K562 (cell line): ENCODE measurements around the gene SLC6A8. TPM values are rescaled to one million over a fixed set of nuclear protein-coding genes. Genes with fewer than 3 reads are reported as not detected.
A peak's percentile ranks its signal among the peaks of the same experiment; 100 is the strongest.

Experiments used
- CBFA2T3 ChIP-seq: fragments of 450-650 bp; IDR thresholded peaks from 2 replicates; pipeline ENCODE4 v1.6.1; 2017
- COPS2 ChIP-seq: fragments of 450-650 bp; conservative IDR thresholded peaks from 2 replicates; pipeline ENCODE4 v1.6.1; 2016; ENCODE audit warnings: mild to moderate bottlenecking, moderate library complexity
- ETV1 ChIP-seq: fragments of 450-650 bp; conservative IDR thresholded peaks from 2 replicates; pipeline ENCODE4 v1.6.1; 2016; ENCODE audit warnings: missing genetic modification characterization, control low read depth, low read depth, missing compliant biosample characterization
- FOXK2 ChIP-seq, 2 experiments: fragments of 450-650 bp; IDR thresholded peaks in 1 of 2; conservative IDR thresholded peaks in 1 of 2; 2 replicates each; pipeline ENCODE4 v1.6.1; 2016; ENCODE audit warnings: low read depth in 2 of 2, mild to moderate bottlenecking in 1 of 2
- GABPB2 ChIP-seq: fragments of 250-450 bp; sonication (Bioruptor Pico); conservative IDR thresholded peaks from 2 replicates; pipeline ENCODE4 v1.5.1; 2021; ENCODE audit warnings: mild to moderate bottlenecking
- MYBL2 ChIP-seq, 2 experiments: fragments of 450-650 bp in 1 of 2; sonication (generic) in 1 of 2; formaldehyde crosslinking in 1 of 2; IDR thresholded peaks; 2 replicates each; pipeline versions ENCODE4 v1.6.1 to v1.8.1; 2017 to 2022; ENCODE audit warnings: borderline replicate concordance in 1 of 2, inconsistent platforms in 1 of 2, low read depth in 1 of 2, mild to moderate bottlenecking in 1 of 2, missing genetic modification reagents in 1 of 2, moderate library complexity in 1 of 2
- MYNN ChIP-seq, 2 experiments: sonication (generic); formaldehyde crosslinking in 1 of 2; IDR thresholded peaks; 2 replicates each; pipeline versions ENCODE4 v1.5.0 to v1.6.1; 2016 to 2020; ENCODE audit warnings: antibody characterized with exemption in 1 of 2, missing genetic modification reagents in 1 of 2
- PTTG1 ChIP-seq: fragments of 450-650 bp; IDR thresholded peaks from 2 replicates; pipeline ENCODE4 v1.6.1; 2016; ENCODE audit warnings: low read depth, mild to moderate bottlenecking, missing genetic modification characterization, missing compliant biosample characterization
- RBFOX2 ChIP-seq: fragments of 200-400 bp; formaldehyde crosslinking; IDR thresholded peaks from 2 replicates; pipeline ENCODE4 v1.6.1; 2017; ENCODE audit warnings: low read depth, mild to moderate bottlenecking, low read length, moderate library complexity
- SAFB ChIP-seq: fragments of 200-400 bp; formaldehyde crosslinking; IDR thresholded peaks from 2 replicates; pipeline ENCODE4 v1.6.1; 2017; ENCODE audit warnings: low read depth, low read length, borderline replicate concordance
- ZBTB26 ChIP-seq: fragments of 450-650 bp; formaldehyde crosslinking; IDR thresholded peaks from 2 replicates; pipeline ENCODE4 v1.4.0; 2022; ENCODE audit warnings: missing genetic modification characterization
- ZNF274 ChIP-seq: IDR thresholded peaks from 2 replicates; pipeline ENCODE4 v1.6.1; 2011; ENCODE audit warnings: low read depth, mild to moderate bottlenecking, low read length, moderate library complexity, borderline replicate concordance
- ZNF347 ChIP-seq: fragments of 450-650 bp; formaldehyde crosslinking; IDR thresholded peaks from 2 replicates; pipeline ENCODE4 v1.4.0; 2020; ENCODE audit warnings: low read depth, mild to moderate bottlenecking, moderate library complexity
- ZNF57 ChIP-seq: fragments of 450-650 bp; formaldehyde crosslinking; IDR thresholded peaks from 2 replicates; pipeline ENCODE4 v1.4.0; 2020; ENCODE audit warnings: mild to moderate bottlenecking, moderate library complexity
- polyA plus RNA-seq, 8 experiments: library from polyadenylated mRNA; depleted of rRNA in 4 of 8; stranded (reverse) in 5 of 8; unstranded in 3 of 8; fragments of >200 nt; fragmentation: Nextera tagmentation in 2 of 8; fragmentation: Illumina TruSeq in 1 of 8; extraction: Ambion mirVana in 2 of 8; extraction: Trizol in 1 of 8; gene quantifications; 2 replicates each; pipeline versions ENCODE4 v1.2.1 to v1.2.3, GENCODE V29; 2011 to 2014; ENCODE audit warnings: inconsistent platforms in 1 of 8, missing spikeins in 1 of 8
- total RNA-seq, 7 experiments: library from RNA; depleted of rRNA in 6 of 7; stranded (reverse); fragments of >200 nt in 6 of 7; fragmentation: Illumina TruSeq in 2 of 7; extraction: Trizol in 2 of 7; gene quantifications; 2 replicates each; pipeline versions ENCODE4 v1.2.1 to v1.2.3, GENCODE V29; 2011 to 2021; ENCODE audit warnings: low replicate concordance in 1 of 7
- TF ChIP-seq, protein P1 (sequence below): fragments of 450-650 bp; IDR thresholded peaks from one replicate; pipeline ENCODE4 v1.6.1; 2018; ENCODE audit warnings: mild to moderate bottlenecking, moderate library complexity; ENCODE audit not compliant: partially characterized antibody
- TF ChIP-seq, protein P2 (sequence below): sonication (generic); formaldehyde crosslinking; IDR thresholded peaks from 2 replicates; pipeline ENCODE4 v1.8.0; 2022; ENCODE audit warnings: mild to moderate bottlenecking, missing genetic modification reagents
- TF ChIP-seq, protein P3 (sequence below), 2 experiments: IDR thresholded peaks; 2 replicates each; pipeline ENCODE4 v1.6.1; 2011; ENCODE audit warnings: borderline replicate concordance in 1 of 2, control low read depth in 1 of 2, low read depth in 1 of 2, low read length in 1 of 2, mild to moderate bottlenecking in 1 of 2, mixed read lengths in 1 of 2, moderate library complexity in 1 of 2; ENCODE audit not compliant: insufficient read depth in 1 of 2, insufficient read length in 1 of 2, poor library complexity in 1 of 2, severe bottlenecking in 1 of 2; ENCODE audit errors: extremely low read depth in 1 of 2

SLC6A8 gene
- total and polyA plus RNA-seq, 9 of the 15 experiments (the other 6 are each of a cell fraction or from before 2014, with no cell fraction given) = 0.68 to 144 (median 34.3) TPM

DNA sequence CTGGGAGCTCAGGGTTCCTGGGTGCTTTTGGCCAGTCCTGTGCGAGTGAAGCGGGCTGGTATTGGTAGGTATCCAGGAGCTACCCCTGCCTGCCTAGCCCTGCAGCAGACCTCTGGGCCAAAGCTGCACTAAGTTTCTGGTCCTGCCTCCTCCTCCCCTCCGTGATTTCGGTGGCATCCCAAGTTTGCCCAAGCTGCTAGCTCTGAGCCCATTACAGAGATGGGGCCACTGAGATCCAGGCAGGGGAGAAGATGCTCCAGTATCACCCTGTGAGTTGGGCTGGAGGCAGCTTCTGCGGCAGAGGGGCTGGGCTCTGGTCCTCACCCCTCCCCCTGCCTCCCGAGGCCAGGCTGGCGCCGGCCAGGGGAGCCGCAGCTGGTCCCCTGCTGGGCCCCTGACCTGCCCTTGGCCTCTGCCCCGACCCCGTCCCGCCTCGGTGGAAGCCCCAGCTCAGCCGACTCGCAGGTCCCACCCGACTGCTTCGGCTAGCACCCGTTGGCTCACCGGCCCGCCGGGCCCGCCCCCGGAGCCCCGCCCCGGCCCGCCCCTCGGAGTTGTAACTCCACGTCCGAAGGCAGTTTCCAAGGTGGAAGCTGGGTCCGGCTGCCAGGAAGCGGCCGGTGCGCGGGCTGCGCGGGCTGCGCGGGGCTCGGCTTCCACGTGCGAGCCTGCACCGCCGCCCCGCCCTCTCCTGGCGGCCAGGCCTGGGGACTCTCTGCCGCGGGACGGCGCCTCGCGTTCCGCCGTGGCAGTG is 40.9 kb upstream of the SLC6A8 start, which contains the start of gene DUSP9 (continued):
- TF ChIP-seq, protein P1, sequence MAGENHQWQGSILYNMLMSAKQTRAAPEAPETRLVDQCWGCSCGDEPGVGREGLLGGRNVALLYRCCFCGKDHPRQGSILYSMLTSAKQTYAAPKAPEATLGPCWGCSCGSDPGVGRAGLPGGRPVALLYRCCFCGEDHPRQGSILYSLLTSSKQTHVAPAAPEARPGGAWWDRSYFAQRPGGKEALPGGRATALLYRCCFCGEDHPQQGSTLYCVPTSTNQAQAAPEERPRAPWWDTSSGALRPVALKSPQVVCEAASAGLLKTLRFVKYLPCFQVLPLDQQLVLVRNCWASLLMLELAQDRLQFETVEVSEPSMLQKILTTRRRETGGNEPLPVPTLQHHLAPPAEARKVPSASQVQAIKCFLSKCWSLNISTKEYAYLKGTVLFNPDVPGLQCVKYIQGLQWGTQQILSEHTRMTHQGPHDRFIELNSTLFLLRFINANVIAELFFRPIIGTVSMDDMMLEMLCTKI = no peak
- TF ChIP-seq ETV1 (tag) = no peak
- TF ChIP-seq CBFA2T3 = no peak
- TF ChIP-seq MYBL2 (IDR thresholded peaks at IDR 0.05; ENCODE audit: low read depth) = no peak
- no peak for TF ChIP-seq MYBL2 (CRISPR knock-in tag; IDR thresholded peaks at IDR 0.05; ENCODE audit: borderline replicate concordance)
- TF ChIP-seq ZNF274 = no peak
- no peak for TF ChIP-seq MYNN (IDR thresholded peaks at IDR 0.05)
- no peak for TF ChIP-seq MYNN (CRISPR knock-in tag; IDR thresholded peaks at IDR 0.05)
- no peak for TF ChIP-seq PTTG1 (tag)
- TF ChIP-seq, protein P2, sequence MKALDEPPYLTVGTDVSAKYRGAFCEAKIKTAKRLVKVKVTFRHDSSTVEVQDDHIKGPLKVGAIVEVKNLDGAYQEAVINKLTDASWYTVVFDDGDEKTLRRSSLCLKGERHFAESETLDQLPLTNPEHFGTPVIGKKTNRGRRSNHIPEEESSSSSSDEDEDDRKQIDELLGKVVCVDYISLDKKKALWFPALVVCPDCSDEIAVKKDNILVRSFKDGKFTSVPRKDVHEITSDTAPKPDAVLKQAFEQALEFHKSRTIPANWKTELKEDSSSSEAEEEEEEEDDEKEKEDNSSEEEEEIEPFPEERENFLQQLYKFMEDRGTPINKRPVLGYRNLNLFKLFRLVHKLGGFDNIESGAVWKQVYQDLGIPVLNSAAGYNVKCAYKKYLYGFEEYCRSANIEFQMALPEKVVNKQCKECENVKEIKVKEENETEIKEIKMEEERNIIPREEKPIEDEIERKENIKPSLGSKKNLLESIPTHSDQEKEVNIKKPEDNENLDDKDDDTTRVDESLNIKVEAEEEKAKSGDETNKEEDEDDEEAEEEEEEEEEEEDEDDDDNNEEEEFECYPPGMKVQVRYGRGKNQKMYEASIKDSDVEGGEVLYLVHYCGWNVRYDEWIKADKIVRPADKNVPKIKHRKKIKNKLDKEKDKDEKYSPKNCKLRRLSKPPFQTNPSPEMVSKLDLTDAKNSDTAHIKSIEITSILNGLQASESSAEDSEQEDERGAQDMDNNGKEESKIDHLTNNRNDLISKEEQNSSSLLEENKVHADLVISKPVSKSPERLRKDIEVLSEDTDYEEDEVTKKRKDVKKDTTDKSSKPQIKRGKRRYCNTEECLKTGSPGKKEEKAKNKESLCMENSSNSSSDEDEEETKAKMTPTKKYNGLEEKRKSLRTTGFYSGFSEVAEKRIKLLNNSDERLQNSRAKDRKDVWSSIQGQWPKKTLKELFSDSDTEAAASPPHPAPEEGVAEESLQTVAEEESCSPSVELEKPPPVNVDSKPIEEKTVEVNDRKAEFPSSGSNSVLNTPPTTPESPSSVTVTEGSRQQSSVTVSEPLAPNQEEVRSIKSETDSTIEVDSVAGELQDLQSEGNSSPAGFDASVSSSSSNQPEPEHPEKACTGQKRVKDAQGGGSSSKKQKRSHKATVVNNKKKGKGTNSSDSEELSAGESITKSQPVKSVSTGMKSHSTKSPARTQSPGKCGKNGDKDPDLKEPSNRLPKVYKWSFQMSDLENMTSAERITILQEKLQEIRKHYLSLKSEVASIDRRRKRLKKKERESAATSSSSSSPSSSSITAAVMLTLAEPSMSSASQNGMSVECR = 0 out of 2 replicates have a peak, but pooled peaks have one; percentile 11
- no peak for TF ChIP-seq ZNF57
- peak; percentile 40; the same call in 1 of the 2 replicates for TF ChIP-seq RBFOX2
- 0 out of 2 replicates have a peak, but pooled peaks have one; percentile 34 for TF ChIP-seq SAFB
- no peak for TF ChIP-seq ZNF347 (CRISPR knock-in tag)
- TF ChIP-seq COPS2 = no peak
- TF ChIP-seq ZBTB26 (CRISPR knock-in tag) = no peak
- TF ChIP-seq GABPB2 (CRISPR knock-in tag) = no peak
- TF ChIP-seq, protein P3, sequence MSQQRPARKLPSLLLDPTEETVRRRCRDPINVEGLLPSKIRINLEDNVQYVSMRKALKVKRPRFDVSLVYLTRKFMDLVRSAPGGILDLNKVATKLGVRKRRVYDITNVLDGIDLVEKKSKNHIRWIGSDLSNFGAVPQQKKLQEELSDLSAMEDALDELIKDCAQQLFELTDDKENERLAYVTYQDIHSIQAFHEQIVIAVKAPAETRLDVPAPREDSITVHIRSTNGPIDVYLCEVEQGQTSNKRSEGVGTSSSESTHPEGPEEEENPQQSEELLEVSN (IDR thresholded peaks at IDR 0.05; ENCODE audit: borderline replicate concordance in 1 of 2, extremely low read depth in 1 of 2, insufficient read depth in 1 of 2, insufficient read length in 1 of 2, low read depth in 1 of 2, low read length in 1 of 2, poor library complexity in 1 of 2, severe bottlenecking in 1 of 2) = peak; percentile 77 to 97
- no peak for TF ChIP-seq FOXK2 (conservative IDR thresholded peaks at IDR 0.05 in 1 of 2, IDR thresholded peaks at IDR 0.05 in 1 of 2; ENCODE audit: low read depth in 2 of 2)
